Osteoblast (primary cell): ENCODE results near the gene NR1D1. TPM values are rescaled to one million over a fixed set of nuclear protein-coding genes. Genes with fewer than 3 reads are reported as not detected.

Experiments
- DNase-seq: peaks from one replicate; pipeline ENCODE4 v3.0.0; 2011; ENCODE audit warnings: low spot score, mixed read lengths; ENCODE audit not compliant: insufficient read length; ENCODE audit errors: missing footprints
- H2AFZ ChIP-seq: 2 replicates; pipeline ENCODE4 v1.6.0; 2011; ENCODE audit warnings: mild to moderate bottlenecking, low read length
- H3K27ac ChIP-seq: 2 replicates; pipeline ENCODE4 v1.5.1; 2011; ENCODE audit warnings: mild to moderate bottlenecking, low read depth, low read length, moderate library complexity
- H3K27me3 ChIP-seq: 2 replicates; pipeline ENCODE4 v1.6.0; 2012; ENCODE audit warnings: mild to moderate bottlenecking, control low read depth, inconsistent platforms, low read length, moderate library complexity; ENCODE audit not compliant: insufficient read depth
- H3K36me3 ChIP-seq: 2 replicates; pipeline ENCODE4 v1.5.1; 2011; ENCODE audit warnings: mild to moderate bottlenecking, low read length, control low read depth, moderate library complexity; ENCODE audit not compliant: insufficient read depth
- H3K4me1 ChIP-seq: 2 replicates; pipeline ENCODE4 v1.5.1; 2011; ENCODE audit warnings: mild to moderate bottlenecking, low read length, control low read depth, moderate library complexity; ENCODE audit not compliant: insufficient read depth
- H3K4me2 ChIP-seq: 2 replicates; pipeline ENCODE4 v1.6.0; 2011; ENCODE audit warnings: mild to moderate bottlenecking, low read length; ENCODE audit not compliant: insufficient read depth
- H3K4me3 ChIP-seq: fragments of 200-600 bp; sonication (generic); 3 replicates; pipeline ENCODE4 v1.5.1; 2012; ENCODE audit warnings: mild to moderate bottlenecking, low read length, inconsistent platforms; ENCODE audit not compliant: insufficient read depth
- H3K79me2 ChIP-seq: 2 replicates; pipeline ENCODE4 v1.6.0; 2012; ENCODE audit warnings: mild to moderate bottlenecking, low read length, control low read depth, inconsistent platforms; ENCODE audit not compliant: insufficient read depth
- H3K9me3 ChIP-seq: 2 replicates; pipeline ENCODE4 v1.5.1; 2011; ENCODE audit warnings: low read depth, low read length, control low read depth
- H4K20me1 ChIP-seq: 2 replicates; pipeline ENCODE4 v1.6.0; 2012; ENCODE audit warnings: mild to moderate bottlenecking, low read length, control low read depth; ENCODE audit not compliant: insufficient read depth
- total RNA-seq: library from RNA; depleted of rRNA; stranded (reverse); fragments of >200 nt; gene quantifications from 2 replicates; pipeline ENCODE4 v1.2.3, GENCODE V29; 2012
- TF ChIP-seq, protein P1 (sequence below): IDR thresholded peaks from 2 replicates; pipeline ENCODE4 v1.5.1; 2011; ENCODE audit warnings: mild to moderate bottlenecking, low read depth, low read length, moderate library complexity; ENCODE audit errors: extremely low read depth

NR1D1 gene
- total RNA-seq, 1 donor = 5.1 TPM

DNA sequence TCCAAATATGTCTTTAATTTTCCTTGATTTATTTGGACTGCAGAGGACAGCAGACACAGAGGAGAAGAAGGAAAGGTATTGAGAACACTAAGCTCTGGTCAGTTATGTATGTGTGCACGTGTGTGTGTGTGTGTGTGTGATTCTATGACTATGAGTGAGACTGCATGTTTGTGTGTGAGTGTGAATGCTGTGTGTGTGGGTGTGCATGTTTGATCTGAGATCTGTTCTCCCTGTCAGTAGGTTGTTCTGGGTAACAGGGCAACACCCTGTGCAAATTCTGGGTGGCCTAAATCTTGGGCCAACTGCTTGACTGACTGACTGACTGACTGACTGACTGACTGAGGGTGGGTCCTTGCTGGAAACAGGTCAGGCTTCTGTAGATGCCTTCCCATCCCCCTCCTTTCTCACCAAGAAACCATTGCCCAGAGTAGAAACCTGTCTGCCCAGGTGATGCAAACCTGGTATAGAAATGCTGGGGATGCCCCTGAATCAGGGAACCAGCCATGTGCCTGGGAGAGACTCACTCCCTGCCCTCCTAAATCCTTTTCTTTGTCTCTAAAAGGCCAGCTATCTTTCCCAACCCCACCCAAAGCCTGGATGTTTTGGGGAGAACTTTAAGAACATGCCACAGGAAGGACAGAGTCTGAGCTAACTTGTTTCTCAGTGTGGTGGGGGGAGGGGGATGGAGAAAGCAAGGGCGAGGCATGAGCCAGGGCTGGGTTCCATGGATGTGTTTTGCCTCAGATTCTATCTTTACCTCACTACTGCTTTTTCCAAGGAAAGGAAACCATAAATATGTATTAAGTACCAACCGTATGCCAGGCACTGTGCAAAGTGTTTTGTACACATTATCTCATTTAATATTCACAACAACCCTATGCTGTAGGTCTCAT is 4.5 kb upstream of the NR1D1 start:
- H4K20me1 ChIP-seq = no peaks in the 10 kb centered on the region
- no peak overlapping the region for H3K27ac ChIP-seq
- H3K9me3 ChIP-seq = no peaks in the 10 kb centered on the region
- TF ChIP-seq, protein P1, sequence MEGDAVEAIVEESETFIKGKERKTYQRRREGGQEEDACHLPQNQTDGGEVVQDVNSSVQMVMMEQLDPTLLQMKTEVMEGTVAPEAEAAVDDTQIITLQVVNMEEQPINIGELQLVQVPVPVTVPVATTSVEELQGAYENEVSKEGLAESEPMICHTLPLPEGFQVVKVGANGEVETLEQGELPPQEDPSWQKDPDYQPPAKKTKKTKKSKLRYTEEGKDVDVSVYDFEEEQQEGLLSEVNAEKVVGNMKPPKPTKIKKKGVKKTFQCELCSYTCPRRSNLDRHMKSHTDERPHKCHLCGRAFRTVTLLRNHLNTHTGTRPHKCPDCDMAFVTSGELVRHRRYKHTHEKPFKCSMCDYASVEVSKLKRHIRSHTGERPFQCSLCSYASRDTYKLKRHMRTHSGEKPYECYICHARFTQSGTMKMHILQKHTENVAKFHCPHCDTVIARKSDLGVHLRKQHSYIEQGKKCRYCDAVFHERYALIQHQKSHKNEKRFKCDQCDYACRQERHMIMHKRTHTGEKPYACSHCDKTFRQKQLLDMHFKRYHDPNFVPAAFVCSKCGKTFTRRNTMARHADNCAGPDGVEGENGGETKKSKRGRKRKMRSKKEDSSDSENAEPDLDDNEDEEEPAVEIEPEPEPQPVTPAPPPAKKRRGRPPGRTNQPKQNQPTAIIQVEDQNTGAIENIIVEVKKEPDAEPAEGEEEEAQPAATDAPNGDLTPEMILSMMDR = no peak
- H3K27me3 ChIP-seq = no peaks in the 10 kb centered on the region
- H2AFZ ChIP-seq = no peak overlapping the region
- H3K4me3 ChIP-seq = no peak overlapping the region
- peak; percentile 34 for DNase-seq
- H3K36me3 ChIP-seq = no peaks in the 10 kb centered on the region
- peaks cover 5% of the 10 kb centered on the region for H3K79me2 ChIP-seq
- no peak overlapping the region for H3K4me2 ChIP-seq
- peaks cover 32% of the 10 kb centered on the region for H3K4me1 ChIP-seq

DNA sequence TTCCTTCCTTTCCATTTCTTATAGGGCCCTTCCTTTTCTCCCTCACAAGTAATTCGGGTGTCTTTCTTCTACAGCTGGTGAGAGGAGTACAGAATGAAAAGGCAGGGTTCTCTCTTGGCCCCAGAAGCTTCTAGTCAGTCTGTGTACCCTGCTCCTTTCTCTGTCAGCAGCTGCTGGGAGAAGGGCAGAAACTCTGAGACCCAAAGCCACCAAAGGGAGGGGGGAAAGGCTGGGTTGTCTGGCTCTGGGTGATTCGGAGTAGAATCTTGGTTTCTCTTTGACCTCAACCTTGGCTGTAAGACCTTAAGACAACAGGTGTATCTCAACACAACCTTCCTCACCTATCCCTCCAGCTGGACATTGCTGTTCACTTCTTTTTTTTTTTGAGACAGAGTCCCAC is 3.3 kb upstream of the NR1D1 start:
- H3K4me2 ChIP-seq = no peak overlapping the region
- no peaks in the 10 kb centered on the region for H3K36me3 ChIP-seq
- TF ChIP-seq, protein P1 = no peak
- H3K27me3 ChIP-seq = no peaks in the 10 kb centered on the region
- no peak overlapping the region for H3K4me3 ChIP-seq
- H3K9me3 ChIP-seq = no peaks in the 10 kb centered on the region
- peaks cover 28% of the 10 kb centered on the region for H3K4me1 ChIP-seq
- H4K20me1 ChIP-seq = no peaks in the 10 kb centered on the region
- peak; percentile 8 for DNase-seq
- no peak overlapping the region for H2AFZ ChIP-seq
- H3K27ac ChIP-seq = no peak overlapping the region
- peaks cover 11% of the 10 kb centered on the region for H3K79me2 ChIP-seq

DNA sequence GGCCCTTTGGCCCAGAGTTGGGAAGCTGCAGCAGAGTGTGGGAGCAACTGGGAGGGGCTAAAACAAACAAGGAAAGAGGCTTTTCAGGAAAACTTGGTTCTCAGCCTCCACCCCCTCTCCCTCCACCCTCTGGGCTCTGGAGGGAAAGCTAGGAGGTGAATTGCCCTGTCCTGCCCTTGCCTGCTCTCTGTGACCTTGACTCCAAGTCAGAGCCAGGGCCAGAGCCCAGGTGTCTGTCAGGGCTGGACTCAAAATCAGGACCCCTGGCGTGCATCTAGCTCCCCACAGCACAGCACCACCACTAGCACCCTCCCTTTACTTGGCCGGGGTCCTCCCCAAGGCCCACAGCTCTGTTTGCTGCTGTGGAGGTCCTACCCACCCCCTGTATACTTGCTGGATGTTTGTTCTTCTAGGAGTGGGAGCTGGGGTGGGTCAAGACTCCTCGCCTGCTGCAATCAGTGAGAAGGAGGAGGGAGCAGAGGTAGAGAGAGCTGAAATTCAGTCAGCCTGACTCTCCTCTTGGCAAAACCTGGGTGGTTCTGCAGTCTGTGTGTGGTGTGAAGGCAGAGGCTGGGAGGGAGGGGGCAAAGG is 2.8 kb upstream of the NR1D1 start:
- H4K20me1 ChIP-seq = peaks cover 1% of the 10 kb centered on the region
- TF ChIP-seq, protein P1 = no peak
- H3K9me3 ChIP-seq = no peaks in the 10 kb centered on the region
- DNase-seq = peak; percentile 38
- no peak overlapping the region for H2AFZ ChIP-seq
- no peaks in the 10 kb centered on the region for H3K27me3 ChIP-seq
- H3K4me1 ChIP-seq = peaks cover 29% of the 10 kb centered on the region
- no peak overlapping the region for H3K27ac ChIP-seq
- no peak overlapping the region for H3K4me2 ChIP-seq
- H3K79me2 ChIP-seq = peaks cover 14% of the 10 kb centered on the region
- no peaks in the 10 kb centered on the region for H3K36me3 ChIP-seq
- H3K4me3 ChIP-seq = no peak overlapping the region
